Measurements from ENCODE around the gene ASZ1.

The ASZ1 gene

GRCh38 chr7:117322741-117323304 lies 104.5 kb downstream of the ASZ1 start, which contains the start of gene WNT2:
Gene WNT2, minus strand, starts transcription at chr7:117323058. Its CDS starts 69 bp downstream, at chr7:117322989.
- TF ChIP-seq JUND (IDR thresholded peaks at IDR 0.05; ENCODE audit: low read depth): no peak
- no peak for DNase-seq (ENCODE audit: low read depth in 1 of 2, low spot score in 1 of 2)
- in situ Hi-C loops (cut with HindIII; ENCODE audit: low pct_unique_long_range_greater_than_20kb, low sequenced_read_pairs): no loop called here

DNA sequence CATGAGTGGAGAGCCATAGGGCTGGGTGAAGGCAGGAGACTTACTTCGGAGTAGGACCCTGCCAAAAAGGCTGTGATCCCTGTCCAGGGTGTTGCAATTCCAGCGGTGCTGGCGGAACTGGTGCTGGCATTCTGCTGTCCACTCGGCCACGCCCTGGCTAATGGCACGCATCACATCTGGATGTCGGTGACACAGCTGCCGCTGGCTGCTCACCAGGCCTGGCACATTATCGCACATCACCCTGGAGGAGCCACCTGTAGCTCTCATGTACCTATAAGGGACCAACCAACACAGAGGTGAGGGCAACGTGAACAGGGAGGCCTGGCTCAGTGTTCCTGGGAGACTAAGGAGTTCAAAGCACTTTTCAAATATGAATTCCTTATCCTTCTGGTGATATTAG lies 106.8 kb downstream of the ASZ1 start:
- TF ChIP-seq JUND (IDR thresholded peaks at IDR 0.05; ENCODE audit: low read depth): no peak
- no peak for DNase-seq (ENCODE audit: low read depth in 1 of 2, low spot score in 1 of 2)
- in situ Hi-C loops (cut with HindIII; ENCODE audit: low pct_unique_long_range_greater_than_20kb, low sequenced_read_pairs): no loop called here

DNA sequence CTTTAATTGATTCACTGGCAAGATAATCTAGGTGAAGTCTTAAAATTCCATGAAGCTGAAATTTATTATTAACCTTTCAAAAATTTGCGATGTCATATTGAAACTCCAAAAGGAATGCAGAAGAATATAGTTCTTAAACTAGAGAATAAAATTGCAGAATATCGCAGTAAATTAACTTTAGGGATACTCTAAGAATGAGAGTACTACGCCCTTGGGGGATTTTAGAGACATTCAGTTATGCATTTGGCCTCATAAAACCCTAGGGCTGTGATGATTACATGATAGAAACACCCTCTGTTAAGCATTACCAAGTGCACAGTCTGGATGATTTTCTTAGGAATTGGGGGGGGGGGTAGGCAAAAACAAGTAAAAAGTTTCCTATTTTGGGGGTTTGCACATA lies 108.1 kb downstream of the ASZ1 start:
- in situ Hi-C loops (cut with HindIII; ENCODE audit: low pct_unique_long_range_greater_than_20kb, low sequenced_read_pairs): no loop called here
- no peak for TF ChIP-seq JUND (IDR thresholded peaks at IDR 0.05; ENCODE audit: low read depth)

GRCh38 chr7:117313582-117313981 lies 113.7 kb downstream of the ASZ1 start:
- in situ Hi-C loops (cut with HindIII; ENCODE audit: low pct_unique_long_range_greater_than_20kb, low sequenced_read_pairs): no loop called here
- no peak for TF ChIP-seq JUND (IDR thresholded peaks at IDR 0.05; ENCODE audit: low read depth)
- no peak for DNase-seq (ENCODE audit: low read depth in 1 of 2, low spot score in 1 of 2)

More for the DNA sequence above, 108.1 kb downstream of the ASZ1 start:
- DNase-seq (ENCODE audit: low read depth in 1 of 2, low spot score in 1 of 2): no peak

Data from T47D (cell line).